ENCODE measurements around the gene DLG2. TPM values are rescaled to one million over a fixed set of nuclear protein-coding genes. Genes with fewer than 3 reads are reported as not detected.

DLG2 gene
- polyA plus RNA-seq, 3 donors, result 0.24 to 0.39 TPM; not detected in 1

DNA sequence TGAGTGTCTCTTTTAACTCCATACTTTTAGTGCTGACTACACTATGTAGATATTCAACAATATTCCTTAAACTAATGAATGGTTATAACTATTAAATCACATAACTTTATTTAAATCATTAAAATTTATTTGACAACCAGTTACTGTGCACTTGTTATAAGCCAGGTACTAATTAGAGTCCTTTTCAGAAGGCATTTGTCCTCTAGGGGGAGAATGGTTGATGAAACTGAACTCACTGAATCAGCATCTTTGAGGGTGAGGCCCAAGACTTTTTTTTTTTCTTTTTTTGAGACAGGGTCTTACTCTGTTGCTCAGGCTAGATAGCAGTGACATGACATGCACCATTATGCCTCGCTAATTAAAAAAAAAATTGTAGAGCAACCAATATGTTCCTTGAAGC is 1825.3 kb downstream of the DLG2 start:
- Mint-ChIP-seq H3K4me3 (no peak overlapping the region), H3K36me3 (no peaks in the 10 kb centered on the region), H3K4me1 (no peaks in the 10 kb centered on the region), H3K27me3 (ENCODE audit: low read depth in 3 of 3) (peaks cover 1 to 5% (median 4%) of the 10 kb centered on the region in 3 donors), H3K9me3 (no peaks in the 10 kb centered on the region), H3K27ac (no peak overlapping the region)
- H3K4me2 ChIP-seq (replicated peaks; ENCODE audit: extremely low read depth, low read length, poor library complexity, severe bottlenecking), result no peak overlapping the region
- H3K9ac ChIP-seq (ENCODE audit: insufficient read depth, low read length, poor library complexity, severe bottlenecking), result no peak overlapping the region
- no peak for DNase-seq
- H3K27me3 ChIP-seq (ENCODE audit: control insufficient read depth in 2 of 2, insufficient read depth in 2 of 2, low read length in 2 of 2), result no peaks in the 10 kb centered on the region
- TF ChIP-seq, protein P1, sequence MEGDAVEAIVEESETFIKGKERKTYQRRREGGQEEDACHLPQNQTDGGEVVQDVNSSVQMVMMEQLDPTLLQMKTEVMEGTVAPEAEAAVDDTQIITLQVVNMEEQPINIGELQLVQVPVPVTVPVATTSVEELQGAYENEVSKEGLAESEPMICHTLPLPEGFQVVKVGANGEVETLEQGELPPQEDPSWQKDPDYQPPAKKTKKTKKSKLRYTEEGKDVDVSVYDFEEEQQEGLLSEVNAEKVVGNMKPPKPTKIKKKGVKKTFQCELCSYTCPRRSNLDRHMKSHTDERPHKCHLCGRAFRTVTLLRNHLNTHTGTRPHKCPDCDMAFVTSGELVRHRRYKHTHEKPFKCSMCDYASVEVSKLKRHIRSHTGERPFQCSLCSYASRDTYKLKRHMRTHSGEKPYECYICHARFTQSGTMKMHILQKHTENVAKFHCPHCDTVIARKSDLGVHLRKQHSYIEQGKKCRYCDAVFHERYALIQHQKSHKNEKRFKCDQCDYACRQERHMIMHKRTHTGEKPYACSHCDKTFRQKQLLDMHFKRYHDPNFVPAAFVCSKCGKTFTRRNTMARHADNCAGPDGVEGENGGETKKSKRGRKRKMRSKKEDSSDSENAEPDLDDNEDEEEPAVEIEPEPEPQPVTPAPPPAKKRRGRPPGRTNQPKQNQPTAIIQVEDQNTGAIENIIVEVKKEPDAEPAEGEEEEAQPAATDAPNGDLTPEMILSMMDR (IDR thresholded peaks at IDR 0.05), result no peak
- WGBS (ENCODE audit: insufficient coverage), result 75% methylated on average over 1 of the region's 1 CpG
- no peaks in the 10 kb centered on the region for H3K36me3 ChIP-seq (replicated peaks in 1 of 2; ENCODE audit: control insufficient read depth in 1 of 2, insufficient read depth in 2 of 2, low read length in 2 of 2)
- H2AFZ ChIP-seq (ENCODE audit: insufficient read depth, low read depth, low read length, poor library complexity, severe bottlenecking), result no peak overlapping the region
- no peaks in the 10 kb centered on the region for H3K4me1 ChIP-seq (ENCODE audit: control insufficient read depth in 1 of 2, insufficient read depth in 2 of 2, low read length in 2 of 2)
- H3K4me3 ChIP-seq (replicated peaks in 1 of 3; ENCODE audit: low read depth in 2 of 3, low read length in 3 of 3), result no peak overlapping the region
- no peaks in the 10 kb centered on the region for H3K9me3 ChIP-seq (replicated peaks in 1 of 2; ENCODE audit: control insufficient read depth in 1 of 2, insufficient read depth in 1 of 2, low read length in 2 of 2)
- H4K20me1 ChIP-seq (ENCODE audit: insufficient read depth, low read length), result no peaks in the 10 kb centered on the region
- no peaks in the 10 kb centered on the region for H3K79me2 ChIP-seq (ENCODE audit: insufficient read depth, low read length)
- no peak overlapping the region for H3K27ac ChIP-seq (ENCODE audit: low read depth in 1 of 2, low read length in 2 of 2)
- intact Hi-C loops (cut with micrococcal nuclease), result no loop called here

DNA sequence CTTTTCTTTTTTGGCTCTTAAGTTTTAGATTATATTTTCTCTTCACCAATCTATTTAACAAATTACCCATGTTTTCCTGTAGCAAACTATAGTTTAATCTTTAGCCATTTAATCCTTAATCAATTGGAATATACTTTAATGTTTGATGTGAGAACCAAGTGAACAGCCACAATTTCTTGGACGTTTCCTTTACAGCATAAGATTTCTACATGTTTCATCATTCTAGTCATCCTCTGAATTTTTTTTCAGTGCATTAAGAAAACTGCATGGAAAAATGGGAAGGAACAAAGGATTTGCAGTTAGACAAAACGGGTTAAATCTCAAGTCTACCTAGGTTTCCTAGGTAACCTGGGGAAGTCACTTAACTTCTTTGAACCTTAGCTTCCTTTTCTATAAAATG is 1833.8 kb downstream of the DLG2 start:
- Histone ChIP-seq H3K4me3 (replicated peaks in 1 of 3; ENCODE audit: low read depth in 2 of 3, low read length in 3 of 3) (no peak overlapping the region), H3K27me3 (ENCODE audit: control insufficient read depth in 2 of 2, insufficient read depth in 2 of 2, low read length in 2 of 2) (no peaks in the 10 kb centered on the region), H3K27ac (ENCODE audit: low read depth in 1 of 2, low read length in 2 of 2) (no peak overlapping the region), H3K9ac (ENCODE audit: insufficient read depth, low read length, poor library complexity, severe bottlenecking) (no peak overlapping the region), H3K9me3 (replicated peaks in 1 of 2; ENCODE audit: control insufficient read depth in 1 of 2, insufficient read depth in 1 of 2, low read length in 2 of 2) (no peaks in the 10 kb centered on the region), H4K20me1 (ENCODE audit: insufficient read depth, low read length) (no peaks in the 10 kb centered on the region), H3K4me2 (replicated peaks; ENCODE audit: extremely low read depth, low read length, poor library complexity, severe bottlenecking) (no peak overlapping the region), H2AFZ (ENCODE audit: insufficient read depth, low read depth, low read length, poor library complexity, severe bottlenecking) (no peak overlapping the region), H3K79me2 (ENCODE audit: insufficient read depth, low read length) (no peaks in the 10 kb centered on the region), H3K36me3 (replicated peaks in 1 of 2; ENCODE audit: control insufficient read depth in 1 of 2, insufficient read depth in 2 of 2, low read length in 2 of 2) (no peaks in the 10 kb centered on the region), H3K4me1 (ENCODE audit: control insufficient read depth in 1 of 2, insufficient read depth in 2 of 2, low read length in 2 of 2) (no peaks in the 10 kb centered on the region)
- 83% methylated on average over 1 of the region's 2 CpGs for WGBS (ENCODE audit: insufficient coverage)
- Mint-ChIP-seq H3K4me3 (no peak overlapping the region), H3K27me3 (ENCODE audit: low read depth in 3 of 3) (peaks cover 0 to 2% (median 0%) of the 10 kb centered on the region in 3 donors), H3K36me3 (no peaks in the 10 kb centered on the region), H3K9me3 (no peaks in the 10 kb centered on the region), H3K27ac (no peak overlapping the region), H3K4me1 (no peaks in the 10 kb centered on the region)
- TF ChIP-seq, protein P1 (IDR thresholded peaks at IDR 0.05), result no peak
- intact Hi-C loops (cut with micrococcal nuclease), result no loop called here
- no peak for DNase-seq

Data from CD14-positive monocyte (primary cell).